Kidney capillary endothelial cell (primary cell): ENCODE results near the gene TTC31.
A peak's percentile ranks its signal among the peaks of the same experiment; 100 is the strongest.
"Not testable (repeated sequence)": the region's sequence is repeated elsewhere in the genome, so short reads cannot be mapped to it uniquely, and the experiment has no call there.

Experiments
- DNase-seq: peaks from one replicate; pipeline ENCODE4 v3.0.0-alpha.2; 2018; ENCODE audit warnings: low spot score

The TTC31 gene

DNA sequence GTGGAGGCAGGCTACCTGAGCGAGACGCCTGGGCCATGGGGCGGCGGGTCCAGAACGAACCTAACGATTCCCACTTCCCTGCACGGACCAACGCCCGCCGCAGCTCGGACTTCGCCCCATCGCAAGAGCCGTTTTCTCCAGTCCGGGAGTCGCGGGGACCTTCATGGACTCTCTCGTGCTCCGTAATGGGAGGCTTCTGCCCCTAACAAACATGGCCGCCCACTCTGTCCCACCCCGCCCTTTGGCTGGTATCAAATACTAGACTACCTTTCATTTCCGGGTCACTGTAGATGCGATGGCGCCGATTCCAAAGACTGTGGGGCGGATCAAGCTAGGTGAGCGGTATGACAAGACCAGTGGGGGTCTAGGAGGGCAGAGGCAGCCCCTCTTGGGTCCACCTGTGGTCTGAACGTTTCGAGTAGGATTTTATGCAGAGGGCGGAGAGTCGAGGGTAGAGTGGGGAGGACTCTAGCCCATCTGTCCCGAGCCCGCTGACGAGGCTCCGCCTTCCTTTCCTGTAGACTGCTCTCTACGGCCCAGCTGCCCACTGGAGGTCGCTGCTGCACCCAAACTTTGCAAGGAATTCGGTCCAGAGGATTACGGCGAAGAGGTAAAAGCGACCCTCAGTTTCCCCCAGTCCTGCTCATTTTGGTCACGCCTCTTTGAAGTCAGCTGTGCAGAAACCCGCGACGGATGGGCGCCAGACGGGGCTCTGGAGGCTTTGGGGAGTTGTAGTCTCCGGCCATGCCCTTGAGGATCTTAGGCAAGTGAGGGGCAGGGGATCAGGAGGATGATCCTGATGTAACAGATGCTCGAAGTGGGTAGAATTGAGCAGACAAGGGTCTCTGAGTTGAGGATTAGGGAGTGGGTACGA is at the start of gene TTC31, which contains the start of gene CCDC142:
Gene TTC31 (plus strand): TSS at position 281 of the 874 bp plus-strand sequence. CDS start 15 bp downstream, at position 296.
Gene CCDC142 (minus strand): TSS at position 198 of the 874 bp plus-strand sequence. CDS start 161 bp downstream, at position 37.
- DNase-seq = peak; percentile 91

DNA sequence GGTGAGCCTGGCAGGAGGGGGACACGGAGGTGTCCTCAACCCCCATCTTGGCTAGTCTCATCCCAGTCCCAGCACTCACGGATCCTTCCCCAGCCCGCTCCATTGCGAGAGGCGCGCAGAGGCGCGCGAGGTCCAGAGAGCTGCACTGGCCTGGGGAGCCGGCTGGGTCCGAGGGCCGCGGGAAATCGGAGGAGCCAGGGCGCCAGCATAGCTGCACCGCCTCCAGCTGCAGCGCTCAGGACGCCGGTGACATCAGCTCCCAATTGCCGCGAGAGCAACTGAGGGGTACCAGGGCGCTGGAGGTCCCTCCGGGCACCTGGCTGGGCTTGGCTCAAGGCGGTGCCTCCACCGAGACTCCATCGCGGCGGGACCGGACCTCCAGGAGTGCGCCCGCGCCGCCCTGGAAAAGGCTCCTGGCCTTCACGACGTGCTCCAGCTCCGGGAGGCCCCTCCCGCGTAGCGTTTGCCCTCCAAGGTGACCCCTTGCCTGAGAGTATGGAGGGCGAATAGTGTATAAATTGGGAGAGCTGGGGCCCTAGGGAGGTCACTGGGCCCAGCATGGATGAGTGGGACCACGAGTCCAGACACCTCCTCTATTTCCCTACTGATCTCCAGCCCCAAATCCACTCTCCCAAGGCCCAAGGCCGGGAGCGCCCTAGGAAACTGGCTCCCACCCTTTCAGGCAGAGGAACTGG is 46.6 kb upstream of the TTC31 start:
- no peak for DNase-seq

DNA sequence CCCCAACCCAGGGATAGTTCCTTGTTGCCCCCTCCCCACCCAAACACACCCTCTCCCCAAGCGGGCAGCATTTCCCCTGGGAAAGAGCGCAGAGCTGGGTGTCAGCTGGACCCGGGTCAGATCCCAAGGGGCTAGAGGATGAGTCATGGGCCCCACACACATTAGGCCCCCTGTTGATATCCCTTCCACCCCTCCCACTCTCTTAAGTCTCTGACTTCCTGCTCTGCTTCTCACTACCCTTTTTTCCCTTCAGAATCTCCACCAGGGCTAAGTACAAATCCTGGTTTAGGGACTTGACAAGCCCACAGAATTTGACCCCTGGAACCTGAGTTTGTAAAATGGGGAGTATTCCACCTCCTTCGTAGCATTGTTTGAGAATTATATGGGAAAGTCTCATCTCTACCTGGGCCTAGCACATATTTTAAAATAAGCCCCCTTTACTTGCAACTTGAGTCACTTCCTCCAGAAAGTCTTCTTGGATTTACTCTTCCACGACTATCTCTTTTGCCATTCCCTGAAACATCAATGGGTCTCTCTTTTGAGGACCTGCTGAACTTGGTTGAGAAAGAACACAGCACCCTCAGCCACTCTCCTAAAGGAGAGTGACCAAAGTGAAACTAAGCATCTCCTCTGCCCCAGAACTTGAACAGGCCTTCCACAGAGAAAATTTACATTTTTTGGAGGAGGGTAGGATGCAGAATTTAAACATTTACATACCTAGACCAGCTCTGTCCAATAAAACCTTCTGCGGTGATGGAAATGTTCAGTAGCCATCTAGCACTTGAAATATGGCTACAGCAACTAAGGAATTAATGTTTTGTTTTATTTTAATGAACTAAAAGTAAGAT is 45.8 kb upstream of the TTC31 start:
- no peak for DNase-seq

DNA sequence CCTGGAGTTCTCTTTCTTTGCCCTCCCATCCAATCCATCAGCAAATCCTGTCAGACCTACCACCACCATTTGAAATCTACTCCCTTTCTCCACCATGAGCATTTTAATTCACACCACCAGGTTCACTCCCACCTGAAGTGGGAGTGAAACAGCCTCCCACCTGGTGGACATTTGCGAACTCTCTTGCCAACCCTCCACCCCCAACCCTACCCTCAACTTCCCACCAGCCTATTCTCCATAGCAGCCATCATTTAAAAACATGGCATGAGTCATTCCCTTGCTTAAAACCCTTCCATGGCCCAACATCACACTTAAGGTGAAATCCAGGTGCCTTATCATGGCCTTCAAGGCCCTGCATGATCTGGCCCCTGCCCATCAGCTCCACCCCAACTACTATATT is 44.6 kb upstream of the TTC31 start:
- DNase-seq = no peak

DNA sequence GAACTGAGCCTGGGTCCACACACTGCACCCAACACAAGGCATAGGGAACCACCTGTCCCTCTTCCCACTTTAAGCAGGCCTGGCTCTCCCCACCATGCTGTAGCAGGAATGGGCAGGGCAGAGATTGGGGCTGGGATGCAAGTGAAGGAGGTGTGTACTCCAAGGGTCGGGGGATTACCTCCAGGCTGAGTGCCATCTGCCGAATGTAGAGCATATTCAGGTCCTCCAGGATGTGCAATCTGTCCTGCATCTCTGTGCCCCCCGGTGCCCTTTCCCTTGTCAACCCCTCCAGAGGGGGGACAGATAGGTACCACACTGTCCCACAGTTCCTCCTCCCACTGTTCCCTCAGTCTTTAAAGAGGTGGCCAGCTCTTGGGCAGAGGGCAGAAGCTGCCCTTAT is 43.5 kb upstream of the TTC31 start:
- DNase-seq = no peak

DNA sequence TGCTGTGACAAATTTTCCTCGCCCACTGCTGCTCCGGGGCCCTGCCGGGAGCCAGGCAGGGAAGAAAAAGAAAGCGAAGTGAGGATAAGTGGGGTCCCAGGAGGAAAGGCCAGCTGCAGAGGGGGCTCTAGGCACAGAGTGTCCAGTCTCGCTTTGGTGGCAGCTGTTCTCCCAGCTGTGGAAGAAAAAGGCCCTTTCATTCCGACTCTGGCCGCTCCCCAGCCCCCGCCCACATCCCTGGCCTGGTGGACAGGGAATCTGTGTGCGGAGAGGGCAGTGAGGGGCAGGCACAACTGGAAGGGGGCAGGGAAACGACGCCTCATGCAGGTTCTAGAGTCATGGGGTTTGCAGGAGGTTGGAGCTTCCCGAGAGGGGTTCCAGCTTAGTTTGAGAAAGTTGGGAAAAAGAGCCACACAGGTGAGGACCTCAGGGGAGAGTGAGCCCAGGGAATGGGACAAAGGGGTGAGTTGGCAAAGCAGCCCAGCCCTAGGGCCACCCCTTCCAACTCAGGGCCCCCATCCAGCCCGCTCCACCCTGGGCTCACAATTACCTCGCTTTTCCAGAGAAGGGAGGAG is 43.0 kb upstream of the TTC31 start:
- DNase-seq = no peak

DNA sequence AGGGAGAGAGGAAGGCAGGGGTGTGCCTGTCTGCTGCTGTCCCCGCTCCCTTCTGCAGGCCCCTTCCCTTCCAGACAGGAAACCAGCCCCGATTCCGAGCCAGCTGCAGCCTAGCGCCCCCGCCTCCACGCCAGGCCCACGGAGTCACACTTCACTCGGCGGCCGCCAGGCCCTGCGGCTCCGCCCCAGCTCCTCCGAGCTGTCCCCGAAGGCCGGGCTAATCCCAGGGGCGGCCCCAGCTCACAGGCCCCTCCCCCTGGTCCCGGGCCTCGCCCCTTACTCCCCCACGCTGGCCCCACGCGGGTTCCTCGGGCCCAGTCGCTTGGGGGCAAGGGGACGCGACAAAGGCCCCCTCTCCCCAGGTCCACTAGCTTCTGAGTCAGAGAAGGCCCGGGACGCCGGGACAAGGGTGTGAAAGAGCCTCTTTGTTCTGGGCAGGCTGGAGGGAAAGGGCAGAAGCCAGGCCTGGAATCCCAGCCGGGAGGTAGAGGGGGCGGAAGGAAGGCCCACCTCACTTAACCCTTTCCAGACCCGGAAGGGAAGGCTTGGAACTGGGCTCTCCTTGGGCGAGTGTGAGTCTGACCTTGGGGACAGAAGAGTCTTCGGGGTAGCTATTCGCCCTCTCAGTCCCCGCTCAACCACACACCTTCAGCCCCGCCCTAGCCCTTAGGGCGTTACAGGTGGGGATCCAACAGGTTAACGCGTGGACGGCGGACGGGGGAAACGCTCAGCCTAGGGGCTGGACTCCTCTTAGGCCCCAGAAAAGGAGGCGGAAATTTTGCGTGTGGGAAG is 42.3 kb upstream of the TTC31 start:
- DNase-seq = peak; percentile 60

DNA sequence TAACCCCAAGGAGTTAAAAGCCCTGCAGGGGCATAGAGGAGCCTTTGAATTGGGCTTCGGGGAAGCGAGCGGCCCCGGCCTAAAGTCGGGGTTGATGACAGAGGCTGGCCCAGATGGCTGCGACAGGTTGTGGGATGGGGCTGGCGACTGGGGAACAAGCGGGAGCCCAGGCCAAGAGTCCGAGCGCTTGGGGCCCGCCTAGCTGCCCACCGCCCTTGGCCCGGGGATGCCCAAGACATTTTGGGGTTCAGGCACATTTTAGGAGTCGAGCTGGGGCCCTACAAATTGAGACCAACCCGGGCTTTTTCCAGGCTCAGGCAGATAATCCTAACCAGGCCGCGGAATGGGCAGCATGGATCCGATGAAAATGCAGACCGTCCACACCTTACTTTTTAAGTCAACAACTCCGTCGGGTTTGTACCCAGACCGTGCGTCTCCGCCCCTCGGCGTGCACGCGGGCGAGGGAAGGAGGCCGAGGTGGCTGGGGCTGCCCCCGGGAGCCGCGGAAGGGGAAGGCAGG is 41.7 kb upstream of the TTC31 start:
- no peak for DNase-seq

DNA sequence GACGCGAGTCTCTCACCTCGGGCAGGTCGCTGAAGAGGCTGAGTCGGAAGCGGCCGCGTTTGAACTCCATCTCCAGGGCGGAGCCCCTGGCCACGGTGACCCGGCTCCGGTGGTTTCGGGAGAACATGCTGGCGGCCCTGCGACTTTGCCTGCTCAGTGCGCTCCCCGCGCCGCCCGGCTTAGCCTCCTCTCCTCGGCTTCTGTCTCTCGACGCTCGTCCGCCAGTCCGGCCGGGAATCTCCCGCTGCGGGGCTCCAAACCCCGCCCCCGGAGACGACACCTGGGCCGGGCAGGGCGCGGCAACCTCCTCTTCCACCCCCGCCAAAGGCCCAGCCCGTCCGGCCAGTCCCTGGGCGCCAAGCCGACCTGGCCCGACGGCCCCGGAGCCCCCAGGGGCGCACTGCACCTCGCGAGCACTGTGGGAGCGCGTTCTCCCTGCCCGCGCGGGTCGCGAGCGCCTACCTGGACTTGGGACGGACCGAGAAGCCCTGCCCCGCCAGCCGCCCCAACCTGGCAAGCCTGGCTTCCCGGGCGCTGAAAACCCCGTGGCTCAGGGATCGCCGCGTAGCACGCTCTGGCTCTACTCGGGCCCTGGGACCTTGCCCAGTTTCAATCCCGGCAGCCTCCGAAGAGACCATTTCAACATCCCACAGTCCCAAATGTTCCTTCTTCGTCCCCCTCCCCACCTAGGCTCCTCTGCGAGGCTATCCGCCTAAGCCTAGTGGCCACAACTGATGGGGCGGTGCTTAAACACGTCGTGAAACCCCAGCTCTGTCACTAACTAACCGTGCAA is 41.0 kb upstream of the TTC31 start, which contains the start of gene RTKN:
Gene RTKN (minus strand): TSS at position 248 of the 793 bp plus-strand sequence. CDS start 121 bp downstream, at position 127.
- DNase-seq = no peak

DNA sequence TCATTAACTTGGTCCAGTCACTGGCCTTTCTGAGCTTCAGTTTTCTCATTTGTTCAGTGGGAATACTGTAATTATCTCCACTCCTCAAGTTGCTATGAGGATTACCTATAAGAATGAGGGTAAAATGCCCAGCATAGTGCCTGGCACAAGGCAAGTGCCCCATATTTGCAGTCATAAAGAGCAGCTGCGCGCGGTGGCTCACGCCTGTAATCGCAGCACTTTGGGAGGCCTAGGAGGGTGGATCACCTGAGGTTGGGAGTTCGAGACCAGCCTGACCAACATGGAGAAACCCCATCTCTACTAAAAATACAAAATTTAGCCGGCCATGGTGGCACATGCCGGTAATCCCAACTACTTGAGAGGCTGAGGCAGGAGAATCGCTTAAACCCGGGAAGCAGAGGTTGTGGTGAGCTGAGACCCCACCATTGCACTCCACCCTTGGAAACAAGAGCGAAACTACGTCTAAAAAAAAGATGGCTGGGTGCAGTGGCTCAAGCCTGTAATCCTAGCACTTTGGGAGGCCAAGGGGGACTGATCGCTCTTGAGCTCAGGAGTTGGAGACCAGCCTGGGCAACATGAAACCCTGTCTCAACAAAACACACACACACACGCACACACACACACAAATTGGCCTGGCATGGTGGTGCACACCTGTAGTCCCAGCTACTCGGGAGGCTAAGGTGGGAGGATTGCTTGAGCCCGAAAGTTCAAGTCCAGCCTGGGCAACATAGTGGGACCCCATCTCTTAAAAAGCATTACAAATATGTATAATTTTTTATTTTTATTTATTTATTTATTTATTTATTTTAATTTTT is 40.2 kb upstream of the TTC31 start:
- not testable (repeated sequence) for DNase-seq

DNA sequence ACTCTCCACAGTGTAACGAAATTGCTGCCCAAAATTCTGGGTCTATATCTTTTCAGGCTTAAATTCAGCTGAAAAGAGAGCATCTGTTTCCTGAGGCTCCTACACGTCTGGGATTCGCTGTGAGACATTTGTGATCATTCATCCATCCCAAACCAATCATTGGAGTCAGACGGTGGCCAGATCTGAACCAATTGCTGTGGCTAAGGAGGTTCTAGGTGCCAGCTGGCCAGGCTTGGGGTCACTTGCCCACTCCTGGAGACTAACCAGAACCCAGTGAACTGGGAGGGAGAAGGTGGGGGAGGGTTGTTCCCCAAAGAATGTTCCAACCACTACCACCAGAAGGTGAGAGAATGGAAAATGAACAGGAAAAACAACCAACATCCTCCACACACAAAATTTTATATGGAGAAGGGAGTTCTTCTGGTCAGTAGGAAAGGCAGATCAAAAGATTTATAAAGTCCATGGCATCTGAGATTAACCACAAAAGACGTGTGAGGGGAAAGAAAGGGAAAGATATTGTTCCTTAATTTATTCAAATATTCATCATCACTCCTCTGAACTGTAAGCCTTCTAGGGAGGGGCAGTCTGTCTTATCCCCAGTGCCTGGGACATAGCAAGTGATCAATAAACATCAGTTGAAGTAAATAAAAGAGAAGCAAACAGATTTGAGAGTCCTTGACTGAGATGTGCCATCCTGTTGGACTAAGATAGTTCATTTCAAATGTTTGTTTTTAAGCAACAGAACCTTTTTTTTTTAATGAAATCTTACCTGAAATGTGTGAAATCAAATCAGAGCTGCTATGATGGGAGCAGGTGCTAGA is 38.2 kb upstream of the TTC31 start:
- DNase-seq = no peak

DNA sequence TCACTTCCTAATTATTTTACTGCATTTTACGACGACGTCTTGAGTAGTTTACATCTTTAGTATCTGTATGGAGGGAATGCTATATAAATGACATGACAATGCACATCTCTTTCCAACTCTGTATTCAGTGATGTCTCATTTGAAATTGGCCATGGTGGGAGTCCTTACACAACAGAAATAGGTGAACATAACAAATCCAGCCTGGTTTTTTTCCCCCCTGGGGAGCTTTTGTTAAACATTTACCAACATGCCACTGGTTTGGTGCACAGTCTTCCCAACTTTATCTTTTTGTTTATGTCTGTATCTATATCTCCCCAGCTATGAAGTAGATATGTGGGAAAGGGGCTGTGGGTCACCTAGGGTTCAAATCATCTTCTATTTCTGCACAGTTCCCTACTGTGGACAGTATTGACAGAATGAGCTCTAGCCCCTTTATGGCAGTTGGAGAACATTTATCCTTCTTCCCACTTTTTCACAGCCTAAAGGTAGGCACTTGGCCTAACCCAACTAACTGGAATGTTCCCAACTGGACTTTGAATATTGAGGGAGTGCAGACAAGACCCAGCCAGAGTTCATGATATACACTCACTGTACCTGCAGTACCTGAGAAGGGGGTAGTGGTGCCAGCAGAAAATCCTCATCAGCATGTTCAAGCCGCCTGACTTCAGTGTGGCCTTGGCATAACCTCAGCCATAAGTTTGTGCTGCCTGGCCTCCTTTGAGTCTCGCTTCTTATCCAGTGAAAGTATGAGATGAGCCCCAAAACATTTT is 35.5 kb upstream of the TTC31 start:
- no peak for DNase-seq

DNA sequence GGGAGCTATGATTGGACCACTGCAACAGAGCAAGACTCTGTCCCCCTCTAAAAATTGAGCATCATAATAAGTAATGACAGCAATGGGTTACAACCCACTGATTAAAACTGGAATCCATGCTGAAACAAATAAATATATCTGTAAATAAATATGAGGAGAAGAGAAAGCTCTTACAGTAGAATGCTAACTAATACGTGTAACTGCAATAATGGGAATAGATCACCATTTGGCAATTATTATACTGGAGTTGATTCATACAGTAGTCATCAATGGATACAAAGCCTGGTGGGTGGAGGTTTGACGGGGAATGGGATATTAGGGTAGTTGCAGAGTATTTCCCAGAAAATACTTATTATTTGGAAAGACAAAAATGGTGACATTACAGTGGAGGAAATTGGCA is 34.1 kb upstream of the TTC31 start:
- DNase-seq = no peak

DNA sequence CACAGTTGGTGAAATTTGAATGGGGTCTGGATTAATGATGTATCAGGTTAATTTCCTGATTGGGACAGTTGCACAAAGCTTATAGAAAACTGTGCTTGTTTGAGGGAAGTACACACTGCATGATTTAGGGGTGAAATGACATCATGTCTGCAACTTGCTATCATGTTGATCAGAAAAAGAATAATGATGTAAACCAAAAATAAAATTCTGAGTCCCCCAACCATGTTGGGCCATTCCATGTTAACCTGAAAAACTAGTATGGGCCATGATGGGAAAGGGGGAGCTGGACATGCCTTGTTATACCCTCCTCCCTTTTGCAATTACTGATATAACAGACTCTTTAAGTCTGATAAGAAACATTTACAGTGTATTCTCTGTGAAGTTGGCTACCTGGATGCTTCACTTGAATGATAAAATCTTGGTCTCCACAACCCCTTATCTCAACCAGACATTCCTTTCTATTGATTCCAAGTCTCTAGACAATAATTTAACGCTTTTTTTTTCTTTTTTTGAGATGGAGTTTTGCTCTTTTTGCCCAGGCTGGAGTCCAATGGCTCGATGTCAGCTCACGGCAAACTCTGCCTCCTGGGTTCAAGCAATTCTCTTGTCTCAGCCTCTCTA is 32.2 kb upstream of the TTC31 start:
- DNase-seq = no peak

DNA sequence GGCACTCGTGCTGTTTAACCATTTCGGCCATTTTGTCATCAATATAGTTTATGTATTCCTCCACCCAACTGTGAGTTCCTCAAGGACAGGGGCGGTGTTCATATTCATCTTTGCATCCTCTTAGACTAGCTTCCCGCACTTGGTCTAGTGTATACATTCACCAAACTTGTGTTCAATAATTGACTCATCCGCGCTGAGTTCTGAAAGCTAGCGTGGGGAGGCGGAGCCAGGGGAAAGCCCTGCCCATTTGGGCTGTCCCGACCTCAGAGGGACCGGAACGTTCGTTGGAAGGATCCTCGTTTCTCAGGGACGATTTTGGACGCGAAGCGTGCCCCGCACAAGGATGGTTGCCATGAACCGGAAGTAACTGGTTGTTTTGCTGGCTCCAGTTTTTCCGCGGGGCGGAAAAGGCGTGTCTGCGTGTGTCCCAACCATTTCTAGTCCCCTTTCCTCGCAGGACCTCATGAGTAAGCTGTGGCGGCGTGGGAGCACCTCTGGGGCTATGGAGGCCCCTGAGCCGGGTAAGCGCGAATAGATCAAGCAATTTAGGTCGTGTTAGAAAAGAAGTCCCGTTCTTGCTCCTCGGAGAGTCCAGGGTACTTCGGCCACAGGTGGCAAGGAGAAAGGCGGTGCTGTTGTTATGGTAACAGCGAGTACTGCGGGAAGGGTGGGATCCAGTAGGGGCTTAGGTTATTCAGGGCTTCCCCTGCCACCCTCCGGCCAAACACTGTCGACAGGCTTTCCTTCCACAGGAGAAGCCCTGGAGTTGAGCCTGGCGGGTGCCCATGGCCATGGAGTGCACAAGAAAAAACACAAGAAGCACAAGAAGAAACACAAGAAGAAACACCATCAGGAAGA is 28.0 kb upstream of the TTC31 start, which contains the start of gene INO80B:
Gene INO80B (plus strand): TSS at position 434 of the 858 bp plus-strand sequence. CDS start 30 bp downstream, at position 464.
- peak; percentile 96 for DNase-seq

DNA sequence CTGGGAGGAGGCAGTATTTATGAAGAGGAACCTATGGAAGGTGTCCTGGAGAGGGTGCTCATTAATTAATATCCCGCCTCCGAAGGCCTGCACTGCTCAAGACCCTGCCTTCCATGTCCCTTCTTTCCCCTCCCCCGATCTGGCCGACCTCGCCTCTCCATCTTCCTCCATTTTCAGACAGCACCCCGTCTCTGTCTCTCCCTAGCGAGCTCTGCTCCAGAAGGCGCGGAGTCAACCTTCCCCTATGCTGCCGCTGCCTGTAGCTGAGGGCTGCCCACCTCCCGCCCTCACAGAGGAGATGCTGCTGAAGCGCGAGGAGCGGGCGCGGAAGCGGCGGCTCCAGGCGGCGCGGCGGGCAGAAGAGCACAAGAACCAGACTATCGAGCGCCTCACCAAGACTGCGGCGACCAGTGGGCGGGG is 25.7 kb upstream of the TTC31 start:
- no peak for DNase-seq
